GM12874 (cell line): Measurements from ENCODE around the gene NDOR1.

Source experiments
- TF ChIP-seq, protein P1 (sequence below): IDR thresholded peaks from 2 replicates; pipeline ENCODE4 v1.5.1; 2011; ENCODE audit warnings: low read depth, mild to moderate bottlenecking, control low read depth, low read length, moderate library complexity; ENCODE audit not compliant: insufficient read depth

Gene NDOR1

DNA sequence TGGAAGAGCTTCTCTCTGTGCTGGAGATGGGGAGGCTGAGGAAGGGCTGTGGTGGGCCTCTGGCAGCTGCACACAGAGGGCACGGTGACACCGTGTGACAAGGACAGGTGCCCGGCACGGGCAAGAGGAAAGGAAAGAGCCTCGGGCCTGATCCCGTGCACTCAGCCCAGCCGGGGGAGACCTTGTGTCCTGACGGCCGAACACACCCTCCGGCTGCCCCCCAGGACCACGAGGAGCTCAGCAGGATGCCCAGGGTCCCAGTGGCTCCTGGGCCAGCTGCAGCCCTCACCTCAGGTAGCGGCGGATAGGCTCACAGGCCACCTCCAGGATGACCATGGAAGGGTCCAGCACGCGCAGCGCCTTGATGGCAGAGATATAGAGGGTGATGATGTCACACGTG, 22.7 kb upstream of the NDOR1 start:
- TF ChIP-seq, protein P1, sequence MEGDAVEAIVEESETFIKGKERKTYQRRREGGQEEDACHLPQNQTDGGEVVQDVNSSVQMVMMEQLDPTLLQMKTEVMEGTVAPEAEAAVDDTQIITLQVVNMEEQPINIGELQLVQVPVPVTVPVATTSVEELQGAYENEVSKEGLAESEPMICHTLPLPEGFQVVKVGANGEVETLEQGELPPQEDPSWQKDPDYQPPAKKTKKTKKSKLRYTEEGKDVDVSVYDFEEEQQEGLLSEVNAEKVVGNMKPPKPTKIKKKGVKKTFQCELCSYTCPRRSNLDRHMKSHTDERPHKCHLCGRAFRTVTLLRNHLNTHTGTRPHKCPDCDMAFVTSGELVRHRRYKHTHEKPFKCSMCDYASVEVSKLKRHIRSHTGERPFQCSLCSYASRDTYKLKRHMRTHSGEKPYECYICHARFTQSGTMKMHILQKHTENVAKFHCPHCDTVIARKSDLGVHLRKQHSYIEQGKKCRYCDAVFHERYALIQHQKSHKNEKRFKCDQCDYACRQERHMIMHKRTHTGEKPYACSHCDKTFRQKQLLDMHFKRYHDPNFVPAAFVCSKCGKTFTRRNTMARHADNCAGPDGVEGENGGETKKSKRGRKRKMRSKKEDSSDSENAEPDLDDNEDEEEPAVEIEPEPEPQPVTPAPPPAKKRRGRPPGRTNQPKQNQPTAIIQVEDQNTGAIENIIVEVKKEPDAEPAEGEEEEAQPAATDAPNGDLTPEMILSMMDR: no peak

DNA sequence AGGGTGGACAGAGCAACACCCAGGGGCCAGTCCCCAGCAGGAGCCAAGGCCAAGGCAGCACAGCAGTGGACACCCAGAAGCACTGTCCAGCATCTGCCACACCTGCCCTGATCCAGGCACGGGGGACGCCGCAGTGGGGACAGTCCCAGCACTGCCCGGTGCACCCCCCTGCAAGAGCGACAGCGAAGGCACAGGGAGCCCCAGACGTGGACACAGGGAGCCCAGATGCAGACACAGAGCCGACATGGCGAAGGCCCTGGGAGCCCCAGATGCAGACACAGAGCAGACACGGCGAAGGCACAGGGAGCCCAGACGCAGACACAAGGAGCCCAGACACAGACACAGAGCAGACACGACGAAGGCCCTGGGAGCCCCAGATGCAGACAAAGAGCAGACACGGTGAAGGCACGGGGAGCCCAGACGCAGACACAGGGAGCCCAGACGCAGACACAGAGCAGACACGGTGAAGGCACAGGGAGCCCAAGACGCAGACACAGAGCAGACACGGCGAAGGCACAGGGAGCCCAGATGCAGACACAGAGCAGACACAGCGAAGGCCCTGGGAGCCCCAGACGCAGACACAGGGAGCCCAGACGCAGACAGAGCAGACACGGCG, 21.4 kb upstream of the NDOR1 start:
- TF ChIP-seq, protein P1: no peak

DNA sequence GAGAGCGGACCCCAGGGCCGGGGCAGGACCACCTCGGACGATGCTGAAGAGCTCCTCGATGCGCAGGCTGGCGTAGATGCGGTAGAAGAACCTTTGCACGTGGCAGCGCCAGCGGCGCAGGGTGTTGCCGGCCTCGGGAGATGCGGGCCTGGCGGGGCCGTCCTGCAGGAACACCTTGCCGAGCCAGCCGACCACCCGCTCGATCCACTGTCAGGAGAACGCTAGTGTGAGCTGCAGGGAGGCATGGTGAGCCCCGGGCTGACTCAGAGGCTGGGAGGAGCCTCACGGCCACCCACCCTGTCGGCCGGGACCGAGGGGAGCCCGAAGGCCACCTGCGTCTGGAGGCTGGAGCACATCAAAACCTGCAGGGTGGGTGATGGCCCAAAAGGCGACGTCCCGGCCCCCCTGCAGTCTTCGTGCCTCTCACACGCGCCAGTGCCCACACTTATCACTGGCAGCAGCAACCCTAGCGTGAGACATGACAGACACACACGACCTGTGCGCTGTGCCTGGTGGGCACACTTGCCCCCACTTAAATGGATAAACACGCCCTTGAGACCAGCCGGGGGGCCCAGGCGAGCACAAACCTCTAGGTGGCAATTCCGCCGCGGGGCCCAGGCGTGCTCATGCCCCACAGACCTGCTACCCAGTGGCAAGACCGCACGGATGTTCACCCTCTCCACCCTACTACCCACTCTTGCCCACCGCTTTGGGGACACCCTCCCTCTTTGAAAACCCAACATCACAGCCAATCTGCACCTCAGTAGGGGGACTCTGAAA, 20.4 kb upstream of the NDOR1 start:
- TF ChIP-seq, protein P1: no peak

DNA sequence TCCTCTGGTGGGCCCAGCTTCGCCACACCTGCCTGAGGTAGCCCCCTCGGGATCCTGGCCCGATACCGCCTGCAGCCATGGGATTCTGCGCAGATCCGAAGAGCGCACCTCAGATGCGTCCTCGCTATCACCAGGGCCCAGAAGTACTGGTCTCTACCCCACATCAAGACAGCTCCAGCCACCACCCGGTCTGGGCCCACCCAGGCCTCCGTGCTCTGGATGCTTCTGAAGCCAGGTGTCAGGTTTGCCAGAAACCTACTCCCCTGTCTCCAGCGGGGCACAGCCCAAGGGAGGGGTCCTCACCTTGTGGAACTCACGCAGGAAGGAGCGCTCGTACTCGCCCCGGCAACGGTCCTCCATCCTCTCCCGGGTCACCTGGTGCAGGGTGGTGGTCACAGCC, 19.6 kb upstream of the NDOR1 start:
- TF ChIP-seq, protein P1: no peak

DNA sequence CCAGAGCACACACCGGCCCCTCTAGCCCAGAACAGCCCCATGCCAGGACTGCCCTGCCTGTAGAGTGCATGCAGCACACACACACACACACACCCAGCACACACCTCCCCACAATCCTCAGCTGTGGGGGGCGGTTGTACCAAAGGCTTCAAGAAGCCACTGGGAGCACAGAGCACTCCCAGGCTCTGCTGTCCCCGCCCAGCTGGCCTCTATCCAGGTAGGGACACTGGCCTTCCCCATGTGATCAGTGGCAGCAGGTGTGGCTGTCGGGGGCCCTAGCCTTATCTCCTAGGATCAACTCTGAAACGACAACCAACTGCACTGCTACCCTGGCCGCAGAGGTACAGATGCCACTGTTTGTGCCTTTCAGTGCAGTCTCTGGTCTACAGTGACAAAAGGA, 19.1 kb upstream of the NDOR1 start:
- TF ChIP-seq, protein P1: no peak

DNA sequence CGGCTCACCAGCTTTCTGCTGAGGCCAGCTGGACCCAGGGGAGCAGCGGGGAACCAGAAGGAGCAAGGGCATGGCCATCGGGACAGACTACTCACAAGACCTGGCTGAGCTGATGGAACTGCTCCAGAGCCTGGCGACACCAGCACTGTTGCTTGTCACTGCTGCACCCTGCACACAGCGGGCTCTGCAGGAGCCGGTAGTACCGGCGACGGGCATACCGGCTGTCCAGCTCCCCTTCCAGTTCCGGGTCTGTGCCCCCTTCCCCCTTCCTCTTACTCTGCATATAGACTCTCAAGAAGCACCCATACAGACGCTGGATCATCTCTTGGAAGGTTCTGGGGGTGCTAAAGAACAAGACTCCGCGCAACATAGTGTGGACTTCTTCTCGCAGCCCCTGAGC, 18.1 kb upstream of the NDOR1 start:
- TF ChIP-seq, protein P1: no peak

DNA sequence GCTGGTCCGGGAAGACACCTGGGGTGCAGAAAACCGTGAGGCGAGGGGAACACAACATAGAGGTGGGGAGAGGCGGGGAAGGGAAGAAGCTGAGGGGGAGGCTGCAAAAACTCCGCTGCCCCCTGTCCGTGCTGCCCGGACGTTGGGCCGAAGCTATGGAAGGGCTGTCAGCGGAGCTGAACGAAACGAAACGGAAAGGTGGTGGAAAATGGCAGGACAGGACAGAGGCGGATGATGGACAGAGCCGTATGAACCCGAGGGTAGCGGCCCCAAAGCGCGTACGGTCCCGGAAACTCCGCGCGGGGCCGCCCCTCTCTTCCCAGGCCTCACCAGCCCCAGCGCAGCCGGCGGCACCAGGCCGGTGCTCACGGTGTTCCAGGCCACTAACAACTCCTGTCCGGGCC, 17.4 kb upstream of the NDOR1 start:
- TF ChIP-seq, protein P1: no peak
